ENCODE data around the gene TOM1L1.

DNA sequence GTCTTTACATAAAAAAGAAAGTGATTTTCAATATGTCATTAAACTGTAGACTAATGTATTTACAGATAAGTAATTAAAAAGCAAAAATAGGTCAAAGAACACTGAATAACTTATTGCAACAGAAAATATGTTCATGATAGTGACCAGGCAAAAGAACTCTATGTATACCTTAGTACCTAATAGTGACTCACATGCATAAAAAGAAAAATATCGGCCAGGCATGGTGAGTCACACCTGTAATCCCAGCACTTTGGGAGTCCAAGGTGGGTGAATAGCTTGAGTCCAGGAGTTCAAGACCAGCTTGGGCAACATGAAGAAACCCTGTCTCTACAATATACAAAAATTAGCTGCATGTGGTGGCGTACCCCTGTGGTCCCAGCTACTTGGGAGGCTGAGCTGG lies 33.0 kb upstream of the TOM1L1 start:
- TF ChIP-seq, protein P1, sequence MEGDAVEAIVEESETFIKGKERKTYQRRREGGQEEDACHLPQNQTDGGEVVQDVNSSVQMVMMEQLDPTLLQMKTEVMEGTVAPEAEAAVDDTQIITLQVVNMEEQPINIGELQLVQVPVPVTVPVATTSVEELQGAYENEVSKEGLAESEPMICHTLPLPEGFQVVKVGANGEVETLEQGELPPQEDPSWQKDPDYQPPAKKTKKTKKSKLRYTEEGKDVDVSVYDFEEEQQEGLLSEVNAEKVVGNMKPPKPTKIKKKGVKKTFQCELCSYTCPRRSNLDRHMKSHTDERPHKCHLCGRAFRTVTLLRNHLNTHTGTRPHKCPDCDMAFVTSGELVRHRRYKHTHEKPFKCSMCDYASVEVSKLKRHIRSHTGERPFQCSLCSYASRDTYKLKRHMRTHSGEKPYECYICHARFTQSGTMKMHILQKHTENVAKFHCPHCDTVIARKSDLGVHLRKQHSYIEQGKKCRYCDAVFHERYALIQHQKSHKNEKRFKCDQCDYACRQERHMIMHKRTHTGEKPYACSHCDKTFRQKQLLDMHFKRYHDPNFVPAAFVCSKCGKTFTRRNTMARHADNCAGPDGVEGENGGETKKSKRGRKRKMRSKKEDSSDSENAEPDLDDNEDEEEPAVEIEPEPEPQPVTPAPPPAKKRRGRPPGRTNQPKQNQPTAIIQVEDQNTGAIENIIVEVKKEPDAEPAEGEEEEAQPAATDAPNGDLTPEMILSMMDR (conservative IDR thresholded peaks at IDR 0.05 in 1 of 2, IDR thresholded peaks at IDR 0.05 in 1 of 2; ENCODE audit: low read depth in 1 of 2, low read length in 2 of 2), result no peak
- TF ChIP-seq EZH2 (IDR thresholded peaks at IDR 0.05; ENCODE audit: low read length, missing control alignments), result no peak
